Fibroblast of skin of scalp (primary cell): Measurements from ENCODE around the gene C3orf52. TPM values are rescaled to one million over a fixed set of nuclear protein-coding genes. Genes with fewer than 3 reads are reported as not detected.
"Not testable (repeated sequence)": the region's sequence is repeated elsewhere in the genome, so short reads cannot be mapped to it uniquely, and the experiment has no call there.

Source experiments
- DNase-seq: peaks from one replicate; pipeline ENCODE4 v3.0.0-alpha.2; 2013
- polyA plus RNA-seq, 2 experiments: library from polyadenylated mRNA; unstranded; fragments of 120-200 nt; gene quantifications; one replicate each; pipeline ENCODE4 v1.2.1, GENCODE V29; 2013; ENCODE audit not compliant: insufficient read length in 2 of 2

Gene C3orf52, protein sequence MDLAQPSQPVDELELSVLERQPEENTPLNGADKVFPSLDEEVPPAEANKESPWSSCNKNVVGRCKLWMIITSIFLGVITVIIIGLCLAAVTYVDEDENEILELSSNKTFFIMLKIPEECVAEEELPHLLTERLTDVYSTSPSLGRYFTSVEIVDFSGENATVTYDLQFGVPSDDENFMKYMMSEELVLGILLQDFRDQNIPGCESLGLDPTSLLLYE
- 2.4 TPM for polyA plus RNA-seq (2013, experiment 1 of 2; ENCODE audit: insufficient read length)
- 2.6 TPM for polyA plus RNA-seq (2013, experiment 2 of 2; ENCODE audit: insufficient read length)

DNA sequence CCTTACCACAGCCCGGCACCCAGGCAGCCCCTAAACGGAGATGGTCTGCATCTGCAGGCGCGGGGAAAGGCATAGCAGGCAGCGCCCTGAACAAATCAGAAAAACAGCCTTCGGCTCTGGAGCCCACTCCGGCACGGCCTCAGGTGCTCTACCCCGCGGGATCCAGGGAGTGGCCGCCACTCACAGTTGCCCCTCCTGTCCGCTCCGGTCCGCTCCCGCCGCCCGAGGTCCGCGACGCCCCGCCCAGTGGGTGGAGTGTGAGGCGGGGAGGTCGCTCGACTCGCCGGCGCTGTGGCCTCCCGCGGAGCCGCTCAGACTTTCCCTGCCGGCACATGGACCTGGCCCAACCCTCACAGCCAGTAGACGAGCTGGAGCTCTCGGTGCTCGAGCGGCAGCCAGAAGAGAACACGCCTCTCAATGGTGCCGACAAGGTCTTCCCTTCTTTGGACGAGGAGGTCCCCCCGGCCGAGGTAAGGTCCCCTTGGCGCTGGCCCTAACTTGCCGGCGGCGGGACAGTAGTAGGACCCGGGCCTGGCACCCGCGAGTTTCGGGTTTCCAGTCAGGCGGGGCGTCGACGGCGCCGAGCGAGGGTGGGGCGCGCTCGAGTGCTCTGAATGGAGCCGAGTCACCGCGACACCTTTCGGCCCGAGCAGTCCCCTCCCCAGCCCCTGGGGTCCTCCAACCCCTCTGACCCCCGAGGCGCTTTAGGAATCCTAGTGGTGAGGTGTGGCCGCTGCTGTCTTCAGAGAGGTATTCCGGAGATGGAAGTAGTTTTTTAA lies at the start of gene C3orf52:
Gene C3orf52 (plus strand): TSS at position 314 of the 779 bp plus-strand sequence. CDS start 19 bp downstream, at position 333.
- peak; percentile 79 for DNase-seq

DNA sequence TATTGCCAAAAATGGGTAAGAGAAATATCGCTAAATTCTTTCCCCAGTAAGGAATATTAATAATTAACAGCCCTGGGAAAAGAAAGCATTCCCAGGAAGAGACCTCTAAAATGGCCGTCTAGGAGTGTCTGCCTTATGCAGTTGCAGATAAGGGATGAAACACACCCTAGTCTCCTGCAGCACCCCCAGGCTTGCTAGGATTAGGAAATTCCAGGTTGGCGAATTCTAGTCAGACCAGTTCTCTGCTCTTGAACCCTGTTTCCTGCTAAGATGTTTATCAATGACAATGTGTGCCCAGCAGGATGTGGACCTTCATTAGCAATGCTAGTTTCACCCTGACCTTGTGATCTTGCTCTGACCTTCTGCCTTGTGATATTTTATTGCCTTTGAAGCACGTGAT lies 49.0 kb upstream of the C3orf52 start:
- not testable (repeated sequence) for DNase-seq

DNA sequence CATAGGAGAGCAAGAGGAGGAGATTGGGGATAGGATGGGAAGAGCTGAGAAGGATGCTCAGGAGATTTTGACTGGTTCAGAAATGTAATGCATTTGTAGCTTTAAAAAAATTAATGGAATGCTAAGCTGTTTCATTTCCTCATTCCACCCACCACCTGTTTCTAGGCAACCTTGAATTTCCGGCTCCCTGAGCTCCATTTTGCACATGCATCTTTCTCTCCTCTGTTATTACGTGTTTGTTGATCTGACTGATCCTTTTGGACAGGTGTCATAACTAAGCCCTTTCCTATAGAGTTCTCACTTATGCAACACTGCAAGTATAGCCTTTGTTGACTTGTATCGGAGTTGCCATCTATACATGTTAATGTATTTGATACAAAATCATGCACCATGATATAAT lies 47.3 kb upstream of the C3orf52 start:
- no peak for DNase-seq

DNA sequence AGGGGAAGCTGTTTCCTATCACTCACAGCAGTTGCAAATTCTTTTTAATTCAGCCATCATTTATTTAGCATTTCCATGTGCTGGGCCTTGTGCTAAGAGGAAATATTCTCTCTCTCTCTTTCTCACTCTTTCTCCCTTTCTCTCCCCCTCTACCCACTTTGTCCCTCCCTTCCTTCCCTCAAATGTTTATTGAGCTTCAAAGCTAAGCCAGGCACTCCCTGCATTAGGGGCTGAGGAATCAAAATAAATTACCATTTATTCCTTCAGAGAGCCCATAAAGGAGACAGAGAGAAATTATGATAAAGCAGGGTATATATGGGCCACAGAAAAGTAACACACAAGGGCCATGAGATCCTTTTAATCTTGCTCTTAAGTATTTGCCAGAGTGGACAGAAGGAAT lies 44.9 kb upstream of the C3orf52 start:
- DNase-seq = no peak

DNA sequence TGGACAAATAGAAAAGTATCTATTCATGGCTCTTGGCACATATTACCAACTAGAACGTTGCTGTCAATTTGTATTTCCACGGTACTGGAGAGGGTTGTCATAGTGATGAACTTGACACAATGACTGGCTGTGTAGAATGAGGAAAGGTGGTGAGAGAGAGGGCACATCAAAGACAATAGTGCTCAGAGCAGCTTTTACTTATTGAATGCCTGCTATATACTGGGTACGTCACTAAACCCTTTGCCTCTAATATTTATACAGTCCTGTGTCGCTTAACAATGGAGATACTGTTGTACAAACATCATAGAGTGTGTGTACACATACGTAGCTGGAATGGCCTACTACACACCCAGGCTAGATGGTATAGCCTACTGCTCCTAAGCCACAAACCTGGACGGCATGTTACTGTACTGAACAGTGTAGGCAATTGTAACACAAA lies 43.3 kb upstream of the C3orf52 start:
- DNase-seq = no peak

DNA sequence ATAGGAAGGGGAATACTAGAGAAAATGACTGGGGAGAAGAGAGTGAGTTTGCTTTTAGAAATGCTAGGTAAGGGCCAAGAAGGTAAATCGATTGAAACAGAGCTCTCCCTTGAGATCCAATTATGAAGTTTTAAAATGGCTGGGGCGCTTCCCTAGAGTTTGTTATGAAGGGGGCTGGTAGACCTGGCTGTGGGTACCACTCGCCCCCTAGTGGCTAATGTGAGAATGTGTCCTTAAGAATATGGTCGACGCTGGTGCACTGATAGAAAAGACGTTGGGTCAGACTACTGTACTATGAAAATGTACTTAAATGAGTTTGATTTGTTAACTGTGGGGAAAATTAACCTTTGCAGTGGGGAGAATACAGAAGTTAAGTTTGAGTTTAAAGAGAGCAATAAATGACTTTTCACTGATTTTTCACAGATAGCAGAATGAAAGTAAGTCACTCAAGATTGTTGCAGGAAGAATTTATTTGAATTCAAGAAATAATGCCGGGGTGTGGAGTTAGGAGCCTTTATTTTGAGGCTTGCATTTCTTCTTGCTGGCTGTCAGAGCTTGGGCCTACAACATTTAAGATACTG lies 42.5 kb upstream of the C3orf52 start:
- DNase-seq = peak; percentile 76

DNA sequence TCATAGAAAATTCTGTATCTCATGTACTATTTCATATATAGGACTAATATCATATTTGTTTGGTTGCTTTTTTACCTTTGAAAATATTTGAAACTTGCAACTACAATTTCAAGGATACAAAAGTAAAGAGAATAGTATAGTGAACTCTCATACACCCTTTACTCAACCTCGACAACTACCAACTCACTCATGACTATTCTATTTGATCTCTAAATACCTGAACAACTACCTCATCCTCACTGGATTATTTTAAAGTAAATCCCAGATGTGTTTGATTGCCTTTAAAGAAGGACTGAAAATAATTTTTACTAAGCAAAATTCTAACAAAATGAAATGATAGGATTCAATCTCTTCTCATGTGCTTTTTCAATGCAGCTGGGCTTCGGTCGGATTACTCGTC lies 39.6 kb upstream of the C3orf52 start:
- DNase-seq = no peak

DNA sequence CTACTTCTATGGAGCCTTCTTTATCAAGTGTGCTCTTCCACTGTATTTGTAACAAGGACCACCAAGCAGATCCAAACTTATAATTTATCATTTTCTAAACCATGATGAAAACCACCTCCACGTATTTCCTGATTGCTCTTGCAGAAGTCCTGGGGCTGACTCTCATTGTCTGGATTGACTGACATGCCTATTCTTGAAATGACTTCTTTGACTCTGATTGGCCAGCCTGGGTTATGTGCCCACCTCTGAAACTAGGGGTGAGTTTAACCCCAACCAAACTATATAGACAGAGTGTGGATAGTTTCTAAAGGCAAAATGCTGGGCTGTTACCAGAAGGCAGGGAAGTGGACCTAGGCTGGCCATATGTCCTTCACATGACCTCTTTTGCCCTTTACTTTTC lies 38.9 kb upstream of the C3orf52 start:
- DNase-seq = no peak

DNA sequence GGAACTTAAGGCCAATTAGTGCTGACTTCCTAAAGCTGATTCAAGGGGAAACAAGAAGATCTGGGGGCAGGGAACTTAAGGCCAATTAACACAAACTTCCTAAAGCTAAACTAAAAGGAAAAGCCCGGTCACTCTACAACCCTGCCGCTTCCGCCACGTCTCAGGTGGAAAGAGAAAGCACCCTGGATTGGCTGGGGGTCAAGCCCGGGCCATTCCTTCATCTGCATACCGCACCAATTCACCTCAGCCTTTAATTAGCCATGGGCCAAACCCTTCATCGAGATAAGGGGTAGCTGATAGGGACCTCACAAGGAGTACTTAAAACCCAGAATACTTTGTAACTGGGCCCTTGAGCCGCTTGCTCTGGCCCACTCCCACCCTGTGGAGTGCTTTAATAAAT lies 37.3 kb upstream of the C3orf52 start:
- no peak for DNase-seq

DNA sequence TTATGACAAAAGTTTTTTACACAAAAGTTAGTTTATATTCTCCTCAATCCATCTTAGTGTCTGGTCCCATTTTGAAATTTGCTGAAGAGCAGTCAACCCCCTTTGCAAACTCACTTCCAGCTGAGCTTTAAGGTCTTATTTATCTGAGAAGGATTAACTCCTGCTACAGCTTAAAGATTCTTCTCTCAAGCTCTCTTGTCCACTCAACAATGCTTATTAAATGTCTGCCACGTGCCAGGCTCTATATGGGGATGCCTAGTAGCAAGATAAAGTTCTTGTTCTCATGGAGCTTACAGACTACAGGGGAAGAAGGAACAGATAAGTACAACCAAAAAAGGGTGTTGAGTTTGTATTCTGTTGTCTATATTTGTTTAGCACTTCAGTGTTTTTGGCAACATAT lies 33.0 kb upstream of the C3orf52 start:
- DNase-seq = no peak

DNA sequence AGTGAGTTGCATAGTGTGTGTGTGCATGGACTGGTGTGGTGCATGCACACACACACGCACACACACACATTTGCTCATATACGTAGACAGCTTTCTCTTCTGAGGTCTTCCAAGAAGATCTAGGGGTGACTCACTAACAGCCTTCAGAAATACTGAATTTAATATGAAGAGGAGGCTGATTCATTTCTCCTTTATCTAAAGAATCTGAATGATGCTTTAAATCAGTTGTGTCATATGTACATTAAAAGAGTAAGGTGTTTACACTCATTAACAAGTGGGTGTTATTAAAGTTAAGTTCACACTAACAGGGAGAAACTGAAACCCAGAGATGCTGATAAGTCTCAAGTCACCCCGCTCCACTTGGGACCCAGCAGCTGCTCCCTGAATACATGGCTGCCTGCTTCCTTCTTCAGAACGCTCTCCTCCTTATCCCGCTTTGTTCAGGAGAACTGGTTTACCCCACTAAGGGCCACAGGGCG lies 29.7 kb upstream of the C3orf52 start:
- peak; percentile 64 for DNase-seq

DNA sequence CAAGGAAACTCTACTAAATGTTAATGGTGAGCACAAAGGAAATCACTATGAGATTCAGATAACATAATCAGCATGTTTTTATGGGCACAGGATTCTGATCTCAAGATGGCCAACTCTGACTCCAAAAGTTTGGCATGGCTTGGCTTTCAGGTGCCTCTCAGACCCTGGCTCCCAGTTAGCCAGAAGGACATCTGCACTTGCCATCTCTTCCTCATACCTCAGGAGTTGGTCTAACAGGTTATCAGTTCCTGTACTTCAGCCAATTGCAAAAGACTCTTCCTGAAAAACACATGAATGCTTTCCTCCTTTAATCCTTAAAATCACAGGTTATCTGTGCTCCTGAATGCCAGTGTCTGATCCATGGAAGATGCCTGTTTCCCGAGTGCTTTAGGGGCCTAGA lies 26.7 kb upstream of the C3orf52 start:
- no peak for DNase-seq

DNA sequence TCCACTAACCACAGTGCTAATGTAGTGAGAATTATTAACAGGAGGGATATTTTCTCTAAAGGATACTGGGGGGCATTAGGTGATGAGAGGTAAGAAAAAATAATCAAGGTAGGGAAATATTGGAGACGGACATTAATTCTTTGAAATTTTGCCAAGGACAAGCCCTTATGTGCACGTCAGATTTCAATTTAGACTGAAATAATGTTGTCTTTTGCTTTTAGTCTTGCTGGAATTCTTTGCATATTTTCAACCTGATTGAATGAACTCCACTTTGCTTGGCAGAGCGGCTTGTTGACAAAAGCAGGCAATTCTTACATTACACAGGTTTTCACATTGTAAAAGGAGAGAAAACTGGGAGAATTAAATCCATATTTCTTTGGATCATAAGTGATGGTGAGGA lies 25.0 kb upstream of the C3orf52 start:
- DNase-seq = peak; percentile 68

DNA sequence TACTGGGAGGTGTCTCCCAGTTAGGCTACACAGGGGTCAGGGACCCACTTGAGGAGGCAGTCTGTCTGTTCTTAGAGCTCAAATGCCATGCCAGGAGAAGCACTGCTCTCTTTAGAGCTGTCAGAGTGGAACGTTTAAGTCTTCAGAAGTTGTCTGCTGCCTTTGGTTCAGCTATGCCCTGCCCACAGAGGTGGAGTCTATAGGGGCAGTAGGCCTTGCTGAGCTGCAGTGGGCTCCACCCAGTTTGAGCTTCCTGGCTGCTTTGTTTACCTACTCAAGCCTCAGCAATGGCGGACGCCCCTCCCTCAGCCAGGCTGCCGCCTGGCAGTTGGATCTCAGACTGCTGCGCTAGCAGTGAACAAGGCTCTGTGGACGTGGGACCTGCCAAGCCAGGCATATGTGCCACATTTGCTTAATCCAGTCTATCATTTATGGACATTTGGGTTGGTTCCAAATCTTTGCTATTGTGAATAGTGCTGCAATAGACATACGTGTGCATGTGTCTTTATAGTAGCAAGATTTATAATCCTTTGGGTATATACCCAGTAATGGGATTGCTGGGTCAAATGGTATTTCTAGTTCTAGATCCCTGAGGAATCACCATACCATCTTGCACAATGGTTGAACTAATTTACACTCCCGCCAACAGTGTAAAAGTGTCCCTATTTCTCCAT lies 13.7 kb upstream of the C3orf52 start:
- not testable (repeated sequence) for DNase-seq

DNA sequence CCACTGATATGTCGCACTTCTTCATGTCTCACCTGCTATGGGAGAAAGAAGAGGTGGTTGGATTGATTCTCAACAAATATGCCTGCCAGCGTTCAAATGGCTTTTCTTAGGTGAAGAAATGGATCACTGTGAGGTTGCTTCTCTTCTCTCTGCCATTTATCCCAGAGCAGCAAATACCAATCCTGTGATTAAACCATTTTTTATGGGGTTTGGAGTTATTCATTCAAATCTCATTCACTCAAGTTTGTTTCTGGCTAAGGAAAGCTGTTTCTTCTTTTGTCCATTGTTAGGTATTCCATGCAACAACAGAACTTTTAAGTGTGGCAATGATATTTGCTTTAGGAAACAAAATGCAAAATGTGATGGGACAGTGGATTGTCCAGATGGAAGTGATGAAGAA lies 12.2 kb upstream of the C3orf52 start:
- DNase-seq = no peak

DNA sequence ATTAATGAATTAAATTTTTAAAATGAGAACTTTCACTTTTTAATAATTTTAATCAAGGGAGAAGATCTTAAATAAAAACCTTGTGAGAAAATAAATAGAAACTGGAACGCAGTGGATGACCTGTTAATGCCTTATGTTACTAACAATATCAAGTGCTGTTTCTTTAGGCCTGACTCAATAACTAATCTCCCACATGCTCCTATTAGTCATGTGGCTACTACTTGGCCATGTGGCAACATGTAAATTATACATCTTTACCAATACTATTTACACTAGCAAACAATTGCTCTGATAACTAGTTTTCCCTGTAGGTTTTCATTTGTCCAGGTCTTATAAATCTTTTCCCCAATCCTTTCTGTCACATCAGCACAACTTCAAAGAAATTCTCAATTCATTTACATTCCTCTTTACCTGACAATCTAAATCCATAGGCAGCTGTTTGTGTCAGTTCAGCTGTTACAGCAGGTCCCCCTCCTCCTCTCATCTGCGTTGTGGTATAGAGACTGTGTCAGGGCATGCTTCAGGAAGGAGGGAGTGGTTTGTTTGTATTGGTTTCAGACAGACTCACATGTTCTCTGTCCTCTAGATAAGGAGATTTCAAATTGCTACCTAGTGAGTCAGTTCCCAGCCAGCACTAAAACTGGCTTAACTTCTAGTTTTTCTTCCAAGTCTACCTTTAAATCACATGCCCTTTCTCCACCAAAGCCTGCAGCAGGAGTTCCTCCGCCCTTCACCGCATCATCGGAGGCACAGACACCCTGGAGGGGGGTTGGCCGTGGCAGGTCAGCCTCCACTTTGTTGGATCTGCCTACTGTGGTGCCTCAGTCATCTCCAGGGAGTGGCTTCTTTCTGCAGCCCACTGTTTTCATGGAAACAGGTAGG lies 11.3 kb upstream of the C3orf52 start:
- peak; percentile 50 for DNase-seq

DNA sequence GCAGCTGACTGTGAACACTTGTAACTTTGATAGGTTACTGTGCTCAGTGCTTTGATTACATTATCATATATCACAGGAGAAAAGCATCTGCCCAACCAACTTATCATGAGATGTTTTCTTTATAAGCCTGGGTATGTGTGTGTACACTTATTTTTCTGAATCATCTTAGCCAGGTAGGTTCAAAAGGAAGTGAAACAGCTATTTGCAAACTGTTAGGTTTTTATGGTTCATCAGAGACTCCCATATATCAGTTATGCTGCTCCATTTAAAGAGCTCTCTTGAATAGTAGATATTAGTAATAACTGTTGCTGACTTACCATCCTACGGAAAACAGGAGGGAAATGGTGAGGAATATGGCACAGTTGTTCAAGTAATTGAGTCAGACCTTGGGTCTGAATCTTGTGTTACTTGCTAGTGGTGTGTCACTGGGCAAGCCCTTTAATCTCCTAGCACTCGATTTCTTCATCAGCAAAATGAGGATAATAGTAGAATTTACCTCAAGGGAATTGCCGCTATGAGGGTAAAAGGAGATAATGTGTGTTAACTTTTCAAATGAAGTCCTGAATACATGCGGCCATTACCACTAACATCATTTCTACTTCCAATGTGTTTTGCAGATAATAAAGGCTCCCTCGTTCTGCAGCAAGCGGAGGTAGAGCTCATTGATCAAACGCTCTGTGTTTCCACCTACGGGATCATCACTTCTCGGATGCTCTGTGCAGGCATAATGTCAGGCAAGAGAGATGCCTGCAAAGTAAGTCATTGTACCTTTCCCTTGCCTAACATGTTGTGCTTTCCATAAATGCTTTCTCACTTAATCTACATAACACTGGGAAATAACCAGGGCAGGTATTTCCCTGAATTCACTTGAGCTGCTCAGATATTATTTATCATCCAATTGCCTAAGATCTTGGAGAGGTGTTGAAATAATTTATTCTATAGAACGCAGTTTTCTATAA lies 7.8 kb upstream of the C3orf52 start:
- no peak for DNase-seq

DNA sequence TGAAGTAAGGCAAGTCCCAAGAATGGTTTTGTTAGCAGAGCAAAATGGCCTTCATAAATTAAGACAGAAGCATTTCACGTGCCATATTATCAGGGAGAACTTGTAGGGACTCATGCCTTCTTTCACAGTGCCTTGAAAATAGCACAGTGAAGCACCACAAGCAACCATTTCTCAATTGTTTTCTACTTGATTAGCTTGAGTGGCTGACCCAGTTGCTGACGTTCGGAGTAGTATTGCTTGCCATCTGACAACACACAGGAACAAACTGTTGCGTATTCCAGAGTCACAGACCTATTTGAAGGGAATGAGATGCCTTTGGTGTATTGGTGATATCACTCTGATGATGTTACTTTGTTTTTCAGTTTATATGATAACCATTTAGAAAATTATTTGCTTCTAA lies 3.0 kb upstream of the C3orf52 start:
- DNase-seq = no peak

DNA sequence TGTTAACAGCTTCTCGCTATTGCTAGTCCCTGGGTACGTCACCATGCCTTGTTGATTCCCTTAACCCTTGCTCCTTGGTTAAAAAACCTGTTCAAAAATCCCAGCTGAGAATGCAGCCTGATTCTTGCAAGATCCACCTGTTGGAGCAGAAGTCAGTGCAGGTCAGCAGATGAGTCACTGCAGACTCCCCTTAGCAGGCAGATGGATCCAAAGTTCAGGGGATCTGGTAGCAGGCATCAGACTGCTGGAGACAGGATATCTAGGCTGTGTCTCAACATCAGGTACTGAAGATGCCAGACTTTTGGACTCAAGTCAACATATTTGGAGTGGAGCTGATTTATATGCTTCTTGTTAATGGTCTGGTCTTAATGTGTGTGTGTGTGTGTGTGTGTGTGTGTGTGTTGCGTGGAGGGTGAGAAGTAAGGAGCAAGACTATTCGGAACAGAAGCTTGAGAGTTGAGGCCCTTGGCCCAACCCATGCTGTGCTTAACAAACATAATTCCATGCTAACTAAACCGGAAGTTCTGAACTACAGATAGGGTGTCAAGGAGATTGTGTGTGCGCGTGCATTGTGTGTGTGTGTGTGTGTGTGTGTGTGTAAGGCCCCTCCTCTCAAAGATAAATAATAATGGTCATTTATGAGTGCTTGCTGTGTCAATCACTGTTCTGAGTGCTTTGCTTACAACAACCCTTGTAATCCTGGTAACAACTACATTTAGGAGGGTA lies 1.0 kb upstream of the C3orf52 start:
- DNase-seq = no peak

DNA sequence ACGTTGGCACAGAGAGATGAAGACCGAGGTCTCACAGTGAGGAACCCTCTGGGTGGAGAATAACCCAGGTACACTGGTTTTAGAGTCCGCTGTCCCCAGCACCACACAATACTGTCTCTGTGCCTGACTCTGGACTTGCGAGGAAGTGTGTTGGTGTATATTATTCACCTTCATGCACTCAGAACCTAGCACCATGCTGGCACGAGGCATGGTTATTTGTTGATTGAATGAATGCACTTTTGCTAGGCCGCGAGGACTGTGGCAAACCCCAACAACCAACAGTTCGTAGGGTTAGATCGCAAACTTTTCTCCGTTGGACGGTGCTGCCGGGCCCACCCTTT lies 484 bp upstream of the C3orf52 start:
- DNase-seq = no peak
